Neutrophil (primary cell): ENCODE data around the gene ZNF639.

Experiments
- H3K27ac ChIP-seq: fragments of 200-600 bp; sonication (generic); 2 replicates; pipeline ENCODE4 v1.5.1; 2016; ENCODE audit warnings: mild to moderate bottlenecking, moderate library complexity
- H3K27me3 ChIP-seq: fragments of 200-600 bp; sonication (generic); 2 replicates; pipeline ENCODE4 v1.6.0; 2016; ENCODE audit warnings: mild to moderate bottlenecking
- H3K36me3 ChIP-seq: fragments of 200-600 bp; sonication (generic); 2 replicates; pipeline ENCODE4 v1.5.1; 2017
- H3K4me1 ChIP-seq, 2 experiments: fragments of 200-600 bp in 1 of 2; sonication (generic) in 1 of 2; 1 replicate in 1 of 2; 2 replicates in 1 of 2; pipeline versions ENCODE4 v1.5.1 to v1.6.1; 2013 to 2016; ENCODE audit warnings: low read depth in 1 of 2, low read length in 1 of 2, mild to moderate bottlenecking in 1 of 2, moderate library complexity in 1 of 2; ENCODE audit not compliant: control insufficient read depth in 1 of 2, insufficient read depth in 1 of 2
- H3K4me3 ChIP-seq, 2 experiments: fragments of 200-600 bp in 1 of 2; sonication (generic) in 1 of 2; 1 replicate in 1 of 2; 2 replicates in 1 of 2; pipeline ENCODE4 v1.5.1; 2013 to 2016; ENCODE audit warnings: low read depth in 1 of 2, low read length in 1 of 2, mild to moderate bottlenecking in 1 of 2, moderate library complexity in 1 of 2
- H3K9me3 ChIP-seq: fragments of 200-600 bp; sonication (generic); 2 replicates; pipeline ENCODE4 v1.5.1; 2016
- CTCF ChIP-seq: fragments of 200-600 bp; sonication (generic); IDR thresholded peaks from 2 replicates; pipeline ENCODE4 v1.5.1; 2016; ENCODE audit warnings: antibody characterized with exemption

Gene ZNF639

GRCh38 chr3:179289295-179289694, 33.5 kb upstream of the ZNF639 start:
- TF ChIP-seq CTCF: no peak
- H3K4me3 ChIP-seq: no peak overlapping the region
- H3K9me3 ChIP-seq: no peaks in the 10 kb centered on the region

GRCh38 chr3:179292450-179292849, 30.4 kb upstream of the ZNF639 start:
- no peak for TF ChIP-seq CTCF
- Histone ChIP-seq H3K27ac (no peak overlapping the region), H3K9me3 (no peaks in the 10 kb centered on the region), H3K4me3 (no peak overlapping the region), H3K36me3 (no peaks in the 10 kb centered on the region), H3K4me1 (no peaks in the 10 kb centered on the region), H3K27me3 (no peaks in the 10 kb centered on the region)

More at GRCh38 chr3:179289295-179289694, 33.5 kb upstream of the ZNF639 start:
- Histone ChIP-seq H3K27ac (no peak overlapping the region), H3K36me3 (no peaks in the 10 kb centered on the region), H3K27me3 (no peaks in the 10 kb centered on the region), H3K4me1 (no peaks in the 10 kb centered on the region)

GRCh38 chr3:179297971-179298725, 24.7 kb upstream of the ZNF639 start:
- TF ChIP-seq CTCF: no peak
- Histone ChIP-seq H3K4me3 (no peak overlapping the region), H3K36me3 (no peaks in the 10 kb centered on the region), H3K27me3 (no peaks in the 10 kb centered on the region), H3K9me3 (no peaks in the 10 kb centered on the region), H3K4me1 (no peaks in the 10 kb centered on the region), H3K27ac (no peak overlapping the region)

- H3K36me3 ChIP-seq: no peaks in the 10 kb centered on the region
- no peaks in the 10 kb centered on the region for H3K27me3 ChIP-seq
- no peak overlapping the region for H3K27ac ChIP-seq
- TF ChIP-seq CTCF: no peak
- no peaks in the 10 kb centered on the region for H3K9me3 ChIP-seq
- no peaks in the 10 kb centered on the region for H3K4me1 ChIP-seq
- H3K4me3 ChIP-seq: no peak overlapping the region
Measured at GRCh38 chr3:179299316-179299715, 23.5 kb upstream of the ZNF639 start.

- no peak for TF ChIP-seq CTCF
- Histone ChIP-seq H3K27ac (no peak overlapping the region), H3K4me3 (no peak overlapping the region), H3K36me3 (no peaks in the 10 kb centered on the region), H3K9me3 (no peaks in the 10 kb centered on the region), H3K4me1 (no peaks in the 10 kb centered on the region), H3K27me3 (no peaks in the 10 kb centered on the region)
Measured at GRCh38 chr3:179299999-179300613, 22.7 kb upstream of the ZNF639 start.
